ENCODE results near the gene PRPF40B. TPM values are rescaled to one million over a fixed set of nuclear protein-coding genes. Genes with fewer than 3 reads are reported as not detected.

PRPF40B gene
- total RNA-seq, 4 donors from 2014 or later = 17.4 to 72.9 (median 25.4) TPM

DNA sequence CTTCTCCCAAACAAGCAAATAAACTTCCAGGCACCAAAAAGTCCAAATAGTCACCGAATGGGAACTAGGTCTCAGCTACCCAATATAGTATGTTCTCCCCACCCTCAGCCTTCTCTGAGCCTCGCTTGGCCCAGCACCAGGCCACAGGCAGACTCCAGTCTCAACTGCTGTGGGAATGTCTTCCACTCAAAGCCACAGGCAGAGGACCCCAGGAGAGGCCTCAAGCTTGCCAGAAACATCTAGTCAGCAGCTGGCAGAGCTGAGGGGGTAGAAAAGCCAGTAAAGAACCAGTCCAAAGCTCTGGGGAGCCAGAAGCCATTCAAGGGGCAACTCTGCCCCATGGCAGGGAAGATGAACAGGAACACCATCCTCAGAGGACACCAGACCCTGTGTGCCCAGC lies 42.0 kb downstream of the PRPF40B start:
- Histone ChIP-seq H3K4me3 (no peak overlapping the region), H3K27me3 (no peaks in the 10 kb centered on the region), H3K27ac (no peak overlapping the region), H3K9me3 (no peaks in the 10 kb centered on the region), H3K4me1 (no peaks in the 10 kb centered on the region), H3K36me3 (no peaks in the 10 kb centered on the region)
- intact Hi-C loops (cut with DNase I; ENCODE audit: low total_unique reads) = no loop called here
- no peak for TF ChIP-seq POLR2A (IDR thresholded peaks at IDR 0.05)
- TF ChIP-seq, protein P1, sequence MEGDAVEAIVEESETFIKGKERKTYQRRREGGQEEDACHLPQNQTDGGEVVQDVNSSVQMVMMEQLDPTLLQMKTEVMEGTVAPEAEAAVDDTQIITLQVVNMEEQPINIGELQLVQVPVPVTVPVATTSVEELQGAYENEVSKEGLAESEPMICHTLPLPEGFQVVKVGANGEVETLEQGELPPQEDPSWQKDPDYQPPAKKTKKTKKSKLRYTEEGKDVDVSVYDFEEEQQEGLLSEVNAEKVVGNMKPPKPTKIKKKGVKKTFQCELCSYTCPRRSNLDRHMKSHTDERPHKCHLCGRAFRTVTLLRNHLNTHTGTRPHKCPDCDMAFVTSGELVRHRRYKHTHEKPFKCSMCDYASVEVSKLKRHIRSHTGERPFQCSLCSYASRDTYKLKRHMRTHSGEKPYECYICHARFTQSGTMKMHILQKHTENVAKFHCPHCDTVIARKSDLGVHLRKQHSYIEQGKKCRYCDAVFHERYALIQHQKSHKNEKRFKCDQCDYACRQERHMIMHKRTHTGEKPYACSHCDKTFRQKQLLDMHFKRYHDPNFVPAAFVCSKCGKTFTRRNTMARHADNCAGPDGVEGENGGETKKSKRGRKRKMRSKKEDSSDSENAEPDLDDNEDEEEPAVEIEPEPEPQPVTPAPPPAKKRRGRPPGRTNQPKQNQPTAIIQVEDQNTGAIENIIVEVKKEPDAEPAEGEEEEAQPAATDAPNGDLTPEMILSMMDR (IDR thresholded peaks at IDR 0.05) = no peak
- DNase-seq = no peak

DNA sequence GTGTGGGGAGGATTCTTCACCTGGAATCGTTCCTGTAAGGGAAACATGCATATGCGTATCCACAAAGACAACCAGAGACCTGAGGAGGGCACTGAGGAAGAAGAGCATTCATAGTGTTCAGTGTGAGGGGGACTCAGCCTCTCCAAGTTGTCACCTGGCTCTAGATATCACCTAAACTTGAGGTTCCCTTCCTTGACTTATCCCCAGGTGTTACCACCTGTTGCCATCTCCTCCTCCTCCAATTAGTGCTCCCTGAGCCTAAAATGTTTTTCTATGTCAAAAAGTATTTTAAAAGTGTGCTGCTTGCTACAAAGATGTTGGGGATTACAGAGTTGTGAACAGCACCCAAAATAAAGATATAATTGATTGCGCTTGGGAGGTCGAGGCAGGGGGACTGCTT lies 42.8 kb downstream of the PRPF40B start:
- Histone ChIP-seq H3K36me3 (no peaks in the 10 kb centered on the region), H3K4me1 (peaks cover 0 to 2% of the 10 kb centered on the region in 2 donors), H3K9me3 (no peaks in the 10 kb centered on the region), H3K4me3 (no peak overlapping the region), H3K27ac (no peak overlapping the region), H3K27me3 (no peaks in the 10 kb centered on the region)
- intact Hi-C loops (cut with DNase I; ENCODE audit: low total_unique reads) = no loop called here
- TF ChIP-seq, protein P1 (IDR thresholded peaks at IDR 0.05) = no peak
- no peak for TF ChIP-seq POLR2A (IDR thresholded peaks at IDR 0.05)
- DNase-seq = no peak

DNA sequence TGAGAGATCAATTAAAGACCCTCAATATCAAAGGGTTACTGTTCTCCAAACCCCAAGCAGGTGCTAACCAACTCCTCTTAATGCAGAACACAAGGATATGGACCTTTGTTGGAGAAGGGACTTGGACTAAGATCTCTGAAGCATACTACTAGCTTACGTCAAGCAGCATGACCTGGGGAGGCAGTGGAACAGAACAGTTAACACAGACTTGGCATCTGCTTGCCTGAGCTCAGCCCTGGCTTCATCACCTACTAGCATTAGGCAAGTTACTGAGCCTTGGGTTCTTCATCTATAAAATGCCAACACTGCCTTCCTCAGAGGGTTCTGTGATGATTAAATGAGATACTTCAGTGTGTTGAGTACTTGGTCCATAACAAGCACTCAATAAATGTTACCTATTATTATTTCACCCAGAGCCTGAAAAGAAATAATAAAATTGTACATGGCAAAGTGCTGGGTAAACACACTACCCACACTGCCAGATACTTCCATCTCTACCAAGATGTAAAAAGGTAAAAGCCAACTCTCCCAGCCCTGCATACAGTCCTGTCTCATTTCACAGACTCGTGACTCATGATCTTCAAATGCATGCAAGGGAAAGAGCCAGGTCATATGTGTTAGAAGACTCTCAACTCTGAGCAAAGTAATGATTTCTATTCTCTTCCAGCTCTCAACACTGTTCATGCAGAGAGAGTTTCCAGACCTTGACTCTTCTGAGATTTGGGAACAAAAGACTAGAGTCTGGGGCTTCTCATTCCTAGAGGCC lies 44.1 kb downstream of the PRPF40B start:
- Histone ChIP-seq H3K27ac (no peak overlapping the region), H3K4me1 (peaks cover 0 to 15% of the 10 kb centered on the region in 2 donors), H3K36me3 (no peaks in the 10 kb centered on the region), H3K4me3 (no peak overlapping the region), H3K27me3 (no peaks in the 10 kb centered on the region), H3K9me3 (no peaks in the 10 kb centered on the region)
- no peak for TF ChIP-seq POLR2A (IDR thresholded peaks at IDR 0.05)
- TF ChIP-seq, protein P1 (IDR thresholded peaks at IDR 0.05) = no peak
- intact Hi-C loops (cut with DNase I; ENCODE audit: low total_unique reads) = no loop called here
- DNase-seq = no peak

DNA sequence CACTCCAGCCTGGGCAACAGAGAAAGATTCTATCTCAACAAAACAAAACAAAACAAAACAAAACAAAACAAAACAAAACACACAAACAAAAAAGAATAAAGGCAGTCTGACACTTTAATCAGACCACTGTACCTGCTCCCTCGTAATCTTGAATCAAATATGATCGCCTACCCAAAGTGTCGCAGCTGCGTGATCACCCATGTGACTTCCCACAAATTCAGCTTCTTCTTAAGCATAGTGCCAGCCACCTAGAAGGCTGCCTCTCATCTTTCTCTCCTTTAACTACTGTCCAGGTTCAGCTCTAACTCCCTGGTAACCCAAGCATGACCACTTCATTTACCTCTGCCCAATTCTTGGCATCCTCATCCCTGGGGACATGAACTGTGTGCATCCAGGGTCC lies 46.4 kb downstream of the PRPF40B start:
- intact Hi-C loops (cut with DNase I; ENCODE audit: low total_unique reads) = no loop called here
- TF ChIP-seq, protein P1 (IDR thresholded peaks at IDR 0.05) = no peak
- no peak for TF ChIP-seq POLR2A (IDR thresholded peaks at IDR 0.05)
- Histone ChIP-seq H3K4me3 (no peak overlapping the region), H3K9me3 (no peaks in the 10 kb centered on the region), H3K27ac (peak overlapping the region in 1 of 2 donors; percentile 92), H3K36me3 (no peaks in the 10 kb centered on the region), H3K27me3 (no peaks in the 10 kb centered on the region), H3K4me1 (peaks cover 4 to 24% of the 10 kb centered on the region in 2 donors)
- no peak for DNase-seq

DNA sequence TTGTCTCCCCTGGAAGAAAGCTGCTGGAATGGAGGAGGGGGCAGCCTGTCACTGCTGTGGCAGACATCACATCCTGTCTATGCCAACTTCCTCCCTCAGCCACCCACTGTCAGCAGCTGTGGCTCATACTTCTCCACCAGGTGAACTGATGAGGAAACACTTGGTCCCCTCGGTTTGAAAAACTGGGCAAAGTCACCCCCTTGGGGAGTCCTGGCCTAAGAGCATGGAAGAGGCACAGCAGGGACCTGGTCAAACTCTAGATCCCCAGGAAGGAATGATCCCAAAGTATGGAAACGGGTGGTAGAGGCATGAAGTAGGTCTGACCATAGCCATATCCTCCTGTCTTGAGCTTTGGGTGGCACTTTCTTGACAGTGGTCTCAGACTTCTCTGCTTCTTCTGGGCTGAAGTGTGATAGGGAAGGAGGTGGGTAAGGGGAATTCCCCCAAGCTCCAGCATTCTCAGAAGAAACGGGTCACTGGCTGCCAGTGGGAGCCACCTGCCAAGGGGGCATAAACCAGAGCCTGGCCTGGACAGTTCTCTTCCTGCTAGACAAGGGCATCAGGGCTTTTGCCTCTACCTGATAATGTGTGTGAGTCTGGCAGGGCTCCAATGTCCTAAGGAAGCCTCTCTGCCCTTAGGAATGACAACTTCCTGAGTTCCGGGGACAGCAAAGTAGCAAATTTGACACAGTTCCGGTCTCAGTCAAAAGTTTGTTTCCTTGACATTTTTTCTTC lies 47.8 kb downstream of the PRPF40B start:
- Histone ChIP-seq H3K27ac (peak overlapping the region; percentile 92 to 99), H3K4me3 (no peak overlapping the region), H3K4me1 (peaks cover 14 to 28% of the 10 kb centered on the region in 2 donors), H3K27me3 (no peaks in the 10 kb centered on the region), H3K36me3 (no peaks in the 10 kb centered on the region), H3K9me3 (no peaks in the 10 kb centered on the region)
- no peak for DNase-seq
- intact Hi-C loops (cut with DNase I; ENCODE audit: low total_unique reads) = no loop called here
- TF ChIP-seq POLR2A (IDR thresholded peaks at IDR 0.05) = no peak
- TF ChIP-seq, protein P1 (IDR thresholded peaks at IDR 0.05) = no peak
